Activated CD4-positive, alpha-beta T cell treated with anti-CD3 and anti-CD28 coated beads, Interleukin-2, Interleukin-6, amounts not matched to agents 100 ng/mL and 50 ng/mL, durations not matched to agents 16 hours and 8 hours (primary cell): Measurements from ENCODE around the gene RND2.

Experiments
- DNase-seq: peaks from one replicate; pipeline ENCODE4 v3.0.0-alpha.2; 2020

The RND2 gene

GRCh38 chr17:43079641-43080302, 54.7 kb downstream of the RND2 start:
- no peak for DNase-seq
